MM.1S (cell line): ENCODE measurements around the gene CD1C.

Experiments used
- EZH2phosphoT487 ChIP-seq: fragments of 300-600 bp; sonication (generic); IDR thresholded peaks from 2 replicates; pipeline ENCODE4 v1.6.1; 2018; ENCODE audit warnings: antibody characterized with exemption, low read length
- TF ChIP-seq, protein P1 (sequence below): fragments of 300-600 bp; sonication (generic); IDR thresholded peaks from 2 replicates; pipeline ENCODE4 v1.5.1; 2016; ENCODE audit warnings: antibody characterized with exemption, low read length, mixed read lengths

- no peak for TF ChIP-seq EZH2phosphoT487
- TF ChIP-seq, protein P1, sequence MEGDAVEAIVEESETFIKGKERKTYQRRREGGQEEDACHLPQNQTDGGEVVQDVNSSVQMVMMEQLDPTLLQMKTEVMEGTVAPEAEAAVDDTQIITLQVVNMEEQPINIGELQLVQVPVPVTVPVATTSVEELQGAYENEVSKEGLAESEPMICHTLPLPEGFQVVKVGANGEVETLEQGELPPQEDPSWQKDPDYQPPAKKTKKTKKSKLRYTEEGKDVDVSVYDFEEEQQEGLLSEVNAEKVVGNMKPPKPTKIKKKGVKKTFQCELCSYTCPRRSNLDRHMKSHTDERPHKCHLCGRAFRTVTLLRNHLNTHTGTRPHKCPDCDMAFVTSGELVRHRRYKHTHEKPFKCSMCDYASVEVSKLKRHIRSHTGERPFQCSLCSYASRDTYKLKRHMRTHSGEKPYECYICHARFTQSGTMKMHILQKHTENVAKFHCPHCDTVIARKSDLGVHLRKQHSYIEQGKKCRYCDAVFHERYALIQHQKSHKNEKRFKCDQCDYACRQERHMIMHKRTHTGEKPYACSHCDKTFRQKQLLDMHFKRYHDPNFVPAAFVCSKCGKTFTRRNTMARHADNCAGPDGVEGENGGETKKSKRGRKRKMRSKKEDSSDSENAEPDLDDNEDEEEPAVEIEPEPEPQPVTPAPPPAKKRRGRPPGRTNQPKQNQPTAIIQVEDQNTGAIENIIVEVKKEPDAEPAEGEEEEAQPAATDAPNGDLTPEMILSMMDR = no peak
These were observed 34.1 kb upstream of the CD1C start for GRCh38 chr1:158255656-158256055.
